ENCODE data around the gene CTDSP1. TPM values are rescaled to one million over a fixed set of nuclear protein-coding genes. Genes with fewer than 3 reads are reported as not detected.
A peak's percentile ranks its signal among the peaks of the same experiment; 100 is the strongest.

Gene CTDSP1
- polyA plus RNA-seq, 4 donors, result 94.3 to 181 (median 127) TPM

DNA sequence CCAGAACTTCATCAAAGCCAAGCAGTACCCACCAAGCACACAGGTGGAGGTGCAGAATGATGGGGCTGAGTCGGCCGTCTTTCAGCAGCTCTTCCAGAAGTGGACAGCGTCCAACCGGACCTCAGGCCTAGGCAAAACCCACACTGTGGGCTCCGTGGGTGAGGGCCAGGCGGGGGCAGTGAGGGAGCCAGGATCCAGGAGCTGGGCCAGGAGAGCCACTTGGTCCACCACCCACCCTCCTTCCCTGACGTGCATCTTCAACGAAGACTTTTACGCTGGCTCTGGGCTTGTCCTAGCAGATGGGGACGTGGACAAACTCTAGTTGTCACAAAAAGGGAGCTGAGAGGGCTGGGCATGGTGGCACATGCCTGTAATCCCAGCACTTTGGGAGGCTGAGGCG, 31.1 kb downstream of the CTDSP1 start:
- no peak overlapping the region for H3K4me3 ChIP-seq (ENCODE audit: low read depth in 1 of 3, low read length in 3 of 3)
- DNase-seq, result no peak
- peaks cover 0 to 98% (median 24%) of the 10 kb centered on the region in 3 donors for H3K36me3 ChIP-seq (ENCODE audit: control insufficient read depth in 3 of 3, insufficient read depth in 2 of 3, low read depth in 1 of 3, low read length in 3 of 3)
- WGBS, 3 donors, result 88 to 95% (median 89%) methylated on average over 11 of the region's 11 CpGs
- H3K27me3 ChIP-seq (ENCODE audit: control insufficient read depth in 3 of 3, insufficient read depth in 3 of 3, low read length in 3 of 3), result no peaks in the 10 kb centered on the region
- no peaks in the 10 kb centered on the region for H3K9me3 ChIP-seq (ENCODE audit: control insufficient read depth in 2 of 2, insufficient read depth in 1 of 2, low read depth in 1 of 2, low read length in 1 of 2)
- H3K27ac ChIP-seq (ENCODE audit: low read depth in 1 of 3, low read length in 2 of 3), result no peak overlapping the region
- H3K4me1 ChIP-seq (ENCODE audit: control insufficient read depth in 3 of 3, insufficient read depth in 2 of 3, low read depth in 1 of 3, low read length in 2 of 3), result no peaks in the 10 kb centered on the region
- FAIRE-seq, result no peak

DNA sequence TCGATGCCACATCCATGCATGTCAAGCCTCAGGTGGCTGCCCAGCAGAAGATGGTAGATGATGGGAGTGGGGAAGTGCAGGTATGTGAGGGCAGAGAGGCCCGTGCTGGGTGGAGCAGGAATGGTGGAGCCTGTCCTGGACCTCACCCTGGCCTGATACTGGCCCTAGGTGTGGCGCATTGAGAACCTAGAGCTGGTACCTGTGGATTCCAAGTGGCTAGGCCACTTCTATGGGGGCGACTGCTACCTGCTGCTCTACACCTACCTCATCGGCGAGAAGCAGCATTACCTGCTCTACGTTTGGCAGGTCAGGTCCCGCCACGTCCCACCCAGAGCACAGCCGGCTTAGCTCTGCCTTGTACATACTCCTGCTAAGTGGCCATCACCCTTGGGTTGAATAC, 32.2 kb downstream of the CTDSP1 start:
- WGBS, 3 donors, result 82 to 90% (median 89%) methylated on average over 10 of the region's 10 CpGs
- H3K4me3 ChIP-seq (ENCODE audit: low read depth in 1 of 3, low read length in 3 of 3), result no peak overlapping the region
- DNase-seq, result no peak
- no peak overlapping the region for H3K27ac ChIP-seq (ENCODE audit: low read depth in 1 of 3, low read length in 2 of 3)
- FAIRE-seq, result no peak
- no peaks in the 10 kb centered on the region for H3K9me3 ChIP-seq (ENCODE audit: control insufficient read depth in 2 of 2, insufficient read depth in 1 of 2, low read depth in 1 of 2, low read length in 1 of 2)
- H3K4me1 ChIP-seq (ENCODE audit: control insufficient read depth in 3 of 3, insufficient read depth in 2 of 3, low read depth in 1 of 3, low read length in 2 of 3), result no peaks in the 10 kb centered on the region
- peaks cover 0 to 99% (median 32%) of the 10 kb centered on the region in 3 donors for H3K36me3 ChIP-seq (ENCODE audit: control insufficient read depth in 3 of 3, insufficient read depth in 2 of 3, low read depth in 1 of 3, low read length in 3 of 3)
- H3K27me3 ChIP-seq (ENCODE audit: control insufficient read depth in 3 of 3, insufficient read depth in 3 of 3, low read length in 3 of 3), result no peaks in the 10 kb centered on the region

DNA sequence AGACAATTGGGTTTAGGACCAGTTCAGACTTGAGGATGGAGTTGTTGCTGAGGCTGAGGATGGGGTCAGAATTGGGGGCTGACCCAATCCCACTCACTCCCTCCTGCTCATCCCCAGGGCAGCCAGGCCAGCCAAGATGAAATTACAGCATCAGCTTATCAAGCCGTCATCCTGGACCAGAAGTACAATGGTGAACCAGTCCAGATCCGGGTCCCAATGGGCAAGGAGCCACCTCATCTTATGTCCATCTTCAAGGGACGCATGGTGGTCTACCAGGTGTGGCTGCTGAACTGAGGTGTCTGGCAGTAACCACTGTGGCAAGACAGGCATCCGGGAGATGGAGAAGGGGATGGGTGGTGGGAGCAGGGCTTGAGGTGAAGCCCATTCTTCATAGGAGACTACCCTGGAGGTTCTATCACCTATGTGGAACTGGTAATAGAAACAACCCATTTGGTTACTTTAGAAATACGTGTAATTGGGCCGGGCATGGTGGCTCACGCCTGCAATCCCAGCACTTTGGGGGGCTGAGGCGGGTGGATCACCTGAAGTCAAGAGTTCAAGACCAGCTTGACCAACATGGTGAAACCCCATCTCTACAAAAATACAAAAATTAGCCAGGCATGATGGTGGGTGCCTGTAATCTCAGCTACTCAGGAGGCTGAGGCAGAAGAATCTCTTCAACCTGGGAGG, 33.2 kb downstream of the CTDSP1 start:
- FAIRE-seq (no peak), DNase-seq (no peak)
- no peaks in the 10 kb centered on the region for H3K9me3 ChIP-seq (ENCODE audit: control insufficient read depth in 2 of 2, insufficient read depth in 1 of 2, low read depth in 1 of 2, low read length in 1 of 2)
- H3K36me3 ChIP-seq (ENCODE audit: control insufficient read depth in 3 of 3, insufficient read depth in 2 of 3, low read depth in 1 of 3, low read length in 3 of 3), result peaks cover 0 to 99% (median 35%) of the 10 kb centered on the region in 3 donors
- no peak overlapping the region for H3K4me3 ChIP-seq (ENCODE audit: low read depth in 1 of 3, low read length in 3 of 3)
- no peaks in the 10 kb centered on the region for H3K27me3 ChIP-seq (ENCODE audit: control insufficient read depth in 3 of 3, insufficient read depth in 3 of 3, low read length in 3 of 3)
- H3K27ac ChIP-seq (ENCODE audit: low read depth in 1 of 3, low read length in 2 of 3), result no peak overlapping the region
- 87 to 92% (median 89%) methylated on average over 8 of the region's 8 CpGs for WGBS, 3 donors
- no peaks in the 10 kb centered on the region for H3K4me1 ChIP-seq (ENCODE audit: control insufficient read depth in 3 of 3, insufficient read depth in 2 of 3, low read depth in 1 of 3, low read length in 2 of 3)

DNA sequence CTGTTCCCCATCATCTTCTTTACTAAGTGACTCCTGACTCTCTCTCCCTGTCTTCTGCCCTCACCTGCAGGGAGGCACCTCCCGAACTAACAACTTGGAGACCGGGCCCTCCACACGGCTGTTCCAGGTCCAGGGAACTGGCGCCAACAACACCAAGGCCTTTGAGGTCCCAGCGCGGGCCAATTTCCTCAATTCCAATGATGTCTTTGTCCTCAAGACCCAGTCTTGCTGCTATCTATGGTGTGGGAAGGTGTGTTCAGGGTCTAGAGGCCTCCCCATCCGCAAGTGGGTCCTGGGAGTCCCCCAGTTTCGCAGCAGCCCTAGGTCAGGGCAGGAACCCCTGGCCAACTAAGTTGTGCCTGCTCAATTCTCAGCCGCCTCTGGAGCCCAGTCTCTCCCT, 34.8 kb downstream of the CTDSP1 start:
- no peak overlapping the region for H3K27ac ChIP-seq (ENCODE audit: low read depth in 1 of 3, low read length in 2 of 3)
- H3K9me3 ChIP-seq (ENCODE audit: control insufficient read depth in 2 of 2, insufficient read depth in 1 of 2, low read depth in 1 of 2, low read length in 1 of 2), result no peaks in the 10 kb centered on the region
- no peak overlapping the region for H3K4me3 ChIP-seq (ENCODE audit: low read depth in 1 of 3, low read length in 3 of 3)
- H3K27me3 ChIP-seq (ENCODE audit: control insufficient read depth in 3 of 3, insufficient read depth in 3 of 3, low read length in 3 of 3), result no peaks in the 10 kb centered on the region
- FAIRE-seq (no peak), DNase-seq (no peak)
- 91 to 93% (median 92%) methylated on average over 9 of the region's 9 CpGs for WGBS, 3 donors
- H3K4me1 ChIP-seq (ENCODE audit: control insufficient read depth in 3 of 3, insufficient read depth in 2 of 3, low read depth in 1 of 3, low read length in 2 of 3), result peaks cover 0 to 3% (median 0%) of the 10 kb centered on the region in 3 donors
- peaks cover 0 to 97% (median 40%) of the 10 kb centered on the region in 3 donors for H3K36me3 ChIP-seq (ENCODE audit: control insufficient read depth in 3 of 3, insufficient read depth in 2 of 3, low read depth in 1 of 3, low read length in 3 of 3)

DNA sequence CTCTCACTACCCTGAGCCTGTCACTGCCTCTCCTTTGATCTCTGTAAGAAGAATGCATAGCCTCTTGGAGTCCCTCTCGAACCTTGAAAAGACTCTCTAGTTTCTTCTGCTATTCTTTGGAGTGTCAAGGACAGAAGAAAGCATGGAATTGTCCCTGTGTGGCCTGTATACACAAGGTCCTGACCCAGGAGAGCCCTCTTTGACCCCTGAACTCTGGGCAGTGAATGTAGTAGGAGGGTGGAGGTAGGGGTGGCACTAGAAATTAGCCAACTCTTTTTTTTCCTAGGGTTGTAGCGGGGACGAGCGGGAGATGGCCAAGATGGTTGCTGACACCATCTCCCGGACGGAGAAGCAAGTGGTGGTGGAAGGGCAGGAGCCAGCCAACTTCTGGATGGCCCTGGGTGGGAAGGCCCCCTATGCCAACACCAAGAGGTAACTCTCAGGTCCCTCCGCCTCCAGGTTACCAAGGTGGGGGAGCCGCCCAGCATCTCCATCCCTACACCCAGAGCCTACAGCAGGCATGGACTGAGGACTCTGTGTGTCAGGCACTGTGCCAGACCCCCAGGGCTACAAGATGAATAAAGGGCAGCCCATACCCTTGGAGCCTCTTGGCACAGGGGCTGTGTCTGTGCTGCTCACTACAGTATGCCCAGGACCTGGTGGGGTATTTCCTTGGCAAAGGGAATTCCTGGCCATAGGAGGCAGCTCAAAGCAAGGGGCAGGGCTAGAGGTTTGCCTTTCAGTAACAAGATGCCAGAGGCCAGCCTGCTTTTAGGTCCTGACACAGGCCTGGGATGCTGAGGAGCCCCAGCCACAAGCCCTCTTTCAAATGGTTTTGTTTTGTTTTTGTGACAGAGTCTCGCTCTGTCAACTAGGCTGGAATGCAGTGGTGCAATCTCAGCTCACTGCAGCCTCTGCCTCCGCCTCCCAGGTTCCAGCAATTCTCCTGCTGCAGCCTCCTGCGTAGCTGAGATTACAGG, 35.6 kb downstream of the CTDSP1 start:
- Histone ChIP-seq H3K27me3 (ENCODE audit: control insufficient read depth in 3 of 3, insufficient read depth in 3 of 3, low read length in 3 of 3) (no peaks in the 10 kb centered on the region), H3K27ac (ENCODE audit: low read depth in 1 of 3, low read length in 2 of 3) (no peak overlapping the region), H3K9me3 (ENCODE audit: control insufficient read depth in 2 of 2, insufficient read depth in 1 of 2, low read depth in 1 of 2, low read length in 1 of 2) (no peaks in the 10 kb centered on the region), H3K4me1 (ENCODE audit: control insufficient read depth in 3 of 3, insufficient read depth in 2 of 3, low read depth in 1 of 3, low read length in 2 of 3) (peaks cover 0 to 5% (median 0%) of the 10 kb centered on the region in 3 donors), H3K4me3 (ENCODE audit: low read depth in 1 of 3, low read length in 3 of 3) (no peak overlapping the region), H3K36me3 (ENCODE audit: control insufficient read depth in 3 of 3, insufficient read depth in 2 of 3, low read depth in 1 of 3, low read length in 3 of 3) (peaks cover 0 to 94% (median 38%) of the 10 kb centered on the region in 3 donors)
- DNase-seq (no peak), FAIRE-seq (no peak)
- WGBS, 3 donors, result 89 to 93% (median 92%) methylated on average over 11 of the region's 11 CpGs

DNA sequence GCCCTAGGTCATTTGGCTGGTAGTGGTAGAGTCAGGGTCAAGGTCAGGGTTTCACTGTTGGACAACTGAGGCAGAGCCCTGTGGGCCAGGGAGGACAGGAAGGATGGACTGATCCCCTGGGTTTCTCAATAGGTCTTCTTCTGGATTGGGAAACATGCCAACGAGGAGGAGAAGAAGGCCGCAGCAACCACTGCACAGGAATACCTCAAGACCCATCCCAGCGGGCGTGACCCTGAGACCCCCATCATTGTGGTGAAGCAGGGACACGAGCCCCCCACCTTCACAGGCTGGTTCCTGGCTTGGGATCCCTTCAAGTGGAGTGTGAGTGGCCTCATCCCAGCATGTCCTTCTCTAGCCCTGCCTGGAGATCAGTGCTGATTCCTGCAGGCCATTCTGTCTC, 37.3 kb downstream of the CTDSP1 start:
- Histone ChIP-seq H3K27ac (ENCODE audit: low read depth in 1 of 3, low read length in 2 of 3) (no peak overlapping the region), H3K36me3 (ENCODE audit: control insufficient read depth in 3 of 3, insufficient read depth in 2 of 3, low read depth in 1 of 3, low read length in 3 of 3) (peaks cover 0 to 94% (median 32%) of the 10 kb centered on the region in 3 donors), H3K27me3 (ENCODE audit: control insufficient read depth in 3 of 3, insufficient read depth in 3 of 3, low read length in 3 of 3) (no peaks in the 10 kb centered on the region), H3K9me3 (ENCODE audit: control insufficient read depth in 2 of 2, insufficient read depth in 1 of 2, low read depth in 1 of 2, low read length in 1 of 2) (no peaks in the 10 kb centered on the region), H3K4me1 (ENCODE audit: control insufficient read depth in 3 of 3, insufficient read depth in 2 of 3, low read depth in 1 of 3, low read length in 2 of 3) (peaks cover 0 to 8% (median 0%) of the 10 kb centered on the region in 3 donors), H3K4me3 (ENCODE audit: low read depth in 1 of 3, low read length in 3 of 3) (no peak overlapping the region)
- FAIRE-seq (no peak), DNase-seq (no peak)
- 84 to 97% (median 90%) methylated on average over 5 of the region's 5 CpGs for WGBS, 3 donors

DNA sequence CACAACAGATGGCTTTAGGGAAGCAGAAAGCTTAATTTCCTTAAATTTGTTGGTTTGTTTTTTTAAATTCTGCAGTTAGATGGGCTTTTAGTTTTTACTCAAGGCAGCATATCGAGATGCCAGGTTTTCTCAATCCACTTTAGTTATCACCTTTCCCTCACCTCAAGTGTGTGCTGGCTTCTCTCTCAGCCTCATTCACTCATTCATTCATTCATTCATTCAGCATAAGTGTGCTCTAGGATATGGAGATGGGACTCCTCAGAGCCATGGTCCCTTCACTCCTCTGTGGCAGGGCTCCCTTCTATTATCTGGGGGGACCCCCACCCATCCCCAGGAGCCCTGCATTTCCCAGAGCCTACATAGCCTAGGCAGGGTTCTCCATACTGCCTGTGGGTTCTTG, 38.3 kb downstream of the CTDSP1 start:
- Histone ChIP-seq H3K36me3 (ENCODE audit: control insufficient read depth in 3 of 3, insufficient read depth in 2 of 3, low read depth in 1 of 3, low read length in 3 of 3) (peaks cover 0 to 91% (median 30%) of the 10 kb centered on the region in 3 donors), H3K4me3 (ENCODE audit: low read depth in 1 of 3, low read length in 3 of 3) (no peak overlapping the region), H3K27ac (ENCODE audit: low read depth in 1 of 3, low read length in 2 of 3) (no peak overlapping the region), H3K9me3 (ENCODE audit: control insufficient read depth in 2 of 2, insufficient read depth in 1 of 2, low read depth in 1 of 2, low read length in 1 of 2) (no peaks in the 10 kb centered on the region), H3K4me1 (ENCODE audit: control insufficient read depth in 3 of 3, insufficient read depth in 2 of 3, low read depth in 1 of 3, low read length in 2 of 3) (peaks cover 0 to 8% (median 0%) of the 10 kb centered on the region in 3 donors), H3K27me3 (ENCODE audit: control insufficient read depth in 3 of 3, insufficient read depth in 3 of 3, low read length in 3 of 3) (no peaks in the 10 kb centered on the region)
- DNase-seq (no peak), FAIRE-seq (no peak)
- WGBS, 3 donors, result 91 to 100% (median 92%) methylated on average over 1 of the region's 1 CpG

DNA sequence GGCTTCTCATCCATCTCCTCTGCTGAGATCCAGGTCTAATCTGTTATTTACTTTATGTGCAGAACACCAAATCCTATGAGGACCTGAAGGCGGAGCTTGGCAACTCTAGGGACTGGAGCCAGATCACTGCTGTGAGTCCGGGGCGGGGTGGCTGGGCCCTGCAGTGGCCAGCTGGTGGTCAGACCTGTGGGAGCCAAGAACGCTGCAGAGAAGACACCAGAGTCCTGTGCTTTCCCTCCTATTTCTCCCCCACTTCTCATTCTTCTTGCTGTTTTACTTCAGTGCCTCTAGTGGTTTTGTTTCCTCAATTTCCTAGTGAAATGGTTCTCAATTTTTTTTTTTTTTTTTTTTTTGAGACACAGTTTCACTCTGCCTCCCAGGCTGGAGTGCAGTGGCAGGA, 38.9 kb downstream of the CTDSP1 start:
- no peak for DNase-seq
- 61 to 88% (median 78%) methylated on average over 4 of the region's 4 CpGs for WGBS, 3 donors
- H3K9me3 ChIP-seq (ENCODE audit: control insufficient read depth in 2 of 2, insufficient read depth in 1 of 2, low read depth in 1 of 2, low read length in 1 of 2), result no peaks in the 10 kb centered on the region
- H3K36me3 ChIP-seq (ENCODE audit: control insufficient read depth in 3 of 3, insufficient read depth in 2 of 3, low read depth in 1 of 3, low read length in 3 of 3), result peaks cover 0 to 91% (median 30%) of the 10 kb centered on the region in 3 donors
- H3K27me3 ChIP-seq (ENCODE audit: control insufficient read depth in 3 of 3, insufficient read depth in 3 of 3, low read length in 3 of 3), result no peaks in the 10 kb centered on the region
- peaks cover 0 to 8% (median 0%) of the 10 kb centered on the region in 3 donors for H3K4me1 ChIP-seq (ENCODE audit: control insufficient read depth in 3 of 3, insufficient read depth in 2 of 3, low read depth in 1 of 3, low read length in 2 of 3)
- FAIRE-seq, result no peak
- H3K27ac ChIP-seq (ENCODE audit: low read depth in 1 of 3, low read length in 2 of 3), result peak overlapping the region in 1 of 3 donors; percentile 17
- no peak overlapping the region for H3K4me3 ChIP-seq (ENCODE audit: low read depth in 1 of 3, low read length in 3 of 3)

All from small intestine (tissue), 7 donors.